WTC11 (cell line): ENCODE measurements around the gene GGA1. TPM values are rescaled to one million over a fixed set of nuclear protein-coding genes. Genes with fewer than 3 reads are reported as not detected.

ENCODE experiments used
- ATAC-seq: fragments of 200-7000 bp; cut with Tn5 transposase; 2 replicates; pipeline ENCODE4 v1.10.0; 2021; ENCODE audit warnings: mild to moderate bottlenecking, moderate library complexity
- CTCF ChIA-PET: fragments of 300-600 bp; sonication (Branson Sonifier 250); formaldehyde crosslinking; loops from one replicate; lab custom pipeline; 2021; ENCODE audit warnings: antibody characterized with exemption; lab: Charles Lee
- POLR2A ChIA-PET: fragments of 350-600 bp; sonication (Branson Sonifier 250); formaldehyde crosslinking; loops from one replicate; lab custom pipeline; 2021; ENCODE audit warnings: antibody characterized with exemption; lab: Charles Lee
- DNase-seq: peaks from one replicate; pipeline ENCODE4 v3.0.0; 2021; ENCODE audit warnings: low spot score
- H3K27ac Mint-ChIP-seq: 2 replicates; pipeline ENCODE4 v1.8.0; 2021; ENCODE audit warnings: mixed read lengths
- H3K27me3 Mint-ChIP-seq: 2 replicates; pipeline ENCODE4 v1.8.0; 2021; ENCODE audit warnings: low read depth, mild to moderate bottlenecking, moderate library complexity, mixed read lengths
- H3K36me3 Mint-ChIP-seq: 2 replicates; pipeline ENCODE4 v1.8.0; 2021; ENCODE audit warnings: mixed read lengths
- H3K4me1 Mint-ChIP-seq: 2 replicates; pipeline ENCODE4 v1.8.0; 2022; ENCODE audit warnings: mixed read lengths
- H3K4me3 Mint-ChIP-seq: 2 replicates; pipeline ENCODE4 v1.8.0; 2021; ENCODE audit warnings: mild to moderate bottlenecking, moderate library complexity, mixed read lengths
- H3K9me3 Mint-ChIP-seq: 2 replicates; pipeline ENCODE4 v1.8.0; 2021; ENCODE audit warnings: mixed read lengths
- ATF1 ChIP-seq: sonication (generic); formaldehyde crosslinking; IDR thresholded peaks from 2 replicates; pipeline ENCODE4 v1.8.1; 2023; ENCODE audit warnings: mild to moderate bottlenecking, moderate library complexity, missing genetic modification reagents
- FOXK1 ChIP-seq: sonication (generic); formaldehyde crosslinking; IDR thresholded peaks from 2 replicates; pipeline ENCODE4 v1.8.0; 2022; ENCODE audit warnings: mild to moderate bottlenecking, moderate library complexity, missing genetic modification reagents
- GABPB1 ChIP-seq: sonication (generic); formaldehyde crosslinking; IDR thresholded peaks from 2 replicates; pipeline ENCODE4 v1.8.1; 2023; ENCODE audit warnings: mild to moderate bottlenecking, missing genetic modification reagents
- MXD4 ChIP-seq: fragments of 250-450 bp; sonication (Bioruptor Pico); IDR thresholded peaks from 2 replicates; pipeline ENCODE4 v1.8.0; 2021; ENCODE audit warnings: mild to moderate bottlenecking, moderate library complexity, borderline replicate concordance
- SMAD4 ChIP-seq: sonication (generic); formaldehyde crosslinking; IDR thresholded peaks from 2 replicates; pipeline ENCODE4 v1.8.0; 2022; ENCODE audit warnings: mild to moderate bottlenecking, missing genetic modification reagents
- total RNA-seq: library from RNA; stranded (reverse); gene quantifications from 3 replicates; pipeline ENCODE4 v1.2.3, GENCODE V29; 2021
- TF ChIP-seq, protein P1 (sequence below): sonication (generic); formaldehyde crosslinking; IDR thresholded peaks from 2 replicates; pipeline ENCODE4 v1.8.1; 2023; ENCODE audit warnings: mild to moderate bottlenecking, missing genetic modification reagents, moderate library complexity
- TF ChIP-seq, protein P2 (sequence below): sonication (generic); formaldehyde crosslinking; IDR thresholded peaks from 2 replicates; pipeline ENCODE4 v1.8.1; 2022; ENCODE audit warnings: mild to moderate bottlenecking, moderate library complexity, missing genetic modification reagents
- TF ChIP-seq, protein P3 (sequence below): sonication (generic); formaldehyde crosslinking; IDR thresholded peaks from 2 replicates; pipeline ENCODE4 v1.8.1; 2023; ENCODE audit warnings: mild to moderate bottlenecking, missing genetic modification reagents
- TF ChIP-seq, protein P4 (sequence below): fragments of 200-600 bp; IDR thresholded peaks from 2 replicates; pipeline ENCODE4 v1.8.0; 2022; ENCODE audit warnings: antibody characterized with exemption
- TF ChIP-seq, protein P5 (sequence below): sonication (generic); formaldehyde crosslinking; IDR thresholded peaks from 2 replicates; pipeline ENCODE4 v1.8.1; 2022; ENCODE audit warnings: low read depth, mild to moderate bottlenecking, moderate library complexity, missing genetic modification reagents, borderline replicate concordance
- TF ChIP-seq, protein P6 (sequence below): sonication (generic); formaldehyde crosslinking; IDR thresholded peaks from 2 replicates; pipeline ENCODE4 v1.8.0; 2022; ENCODE audit warnings: mild to moderate bottlenecking, missing genetic modification reagents
- TF ChIP-seq, protein P7 (sequence below): sonication (generic); formaldehyde crosslinking; IDR thresholded peaks from 2 replicates; pipeline ENCODE4 v1.8.0; 2023; ENCODE audit warnings: missing genetic modification reagents
- TF ChIP-seq, protein P8 (sequence below): sonication (generic); formaldehyde crosslinking; IDR thresholded peaks from 2 replicates; pipeline ENCODE4 v1.8.1; 2022; ENCODE audit warnings: missing genetic modification reagents, borderline replicate concordance

Gene GGA1
- total RNA-seq, 1 experiment from 2014 or later: 66.3 TPM

DNA sequence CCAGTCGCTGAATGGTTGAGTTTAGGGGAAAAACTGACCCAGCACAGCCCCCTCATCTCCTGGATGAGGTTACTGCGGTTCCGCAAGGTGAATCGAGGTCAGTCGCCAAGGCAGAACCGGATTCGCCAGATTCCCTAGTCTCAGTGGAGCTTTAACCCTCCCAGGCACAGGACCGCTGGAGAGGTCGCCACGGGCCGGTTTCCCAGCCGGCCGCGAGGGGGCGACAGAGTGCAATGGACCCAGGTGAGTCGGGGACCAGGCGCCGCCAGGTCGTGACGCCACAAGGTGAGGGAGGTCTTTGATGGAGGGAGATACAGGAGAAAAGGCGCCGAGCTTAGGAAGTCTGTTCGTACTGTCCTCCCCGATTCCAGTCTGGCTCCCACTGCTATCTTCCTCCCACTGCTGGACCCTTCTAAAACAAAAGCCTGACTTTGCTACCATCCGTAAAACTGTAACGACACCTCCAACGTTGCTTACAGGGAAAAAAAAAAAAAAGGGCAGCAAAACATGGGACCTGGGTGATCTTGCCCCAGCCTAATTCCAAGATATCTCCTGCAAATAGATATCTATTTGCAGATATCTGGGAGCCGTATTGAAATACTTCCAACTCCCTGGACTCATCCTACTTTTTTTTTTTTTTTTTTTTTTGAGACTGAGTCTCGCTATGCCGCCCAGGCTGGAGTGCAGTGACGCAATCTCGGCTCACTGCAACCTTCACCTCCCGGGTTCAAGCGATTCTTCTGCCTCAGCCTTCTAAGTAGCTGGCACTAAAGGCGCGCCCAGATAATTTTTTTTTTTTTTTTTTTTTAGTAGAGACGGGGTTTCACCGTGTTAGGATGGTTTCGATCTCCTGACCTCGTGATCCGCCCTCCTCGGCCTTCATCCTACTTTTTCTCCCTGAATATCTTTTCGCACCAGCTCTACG lies 1.4 kb upstream of the GGA1 start (continued):
- TF ChIP-seq MXD4 (no peak), FOXK1 (CRISPR knock-in tag) (peak; percentile 65; the same call in 1 of the 2 replicates)
- TF ChIP-seq, protein P1, sequence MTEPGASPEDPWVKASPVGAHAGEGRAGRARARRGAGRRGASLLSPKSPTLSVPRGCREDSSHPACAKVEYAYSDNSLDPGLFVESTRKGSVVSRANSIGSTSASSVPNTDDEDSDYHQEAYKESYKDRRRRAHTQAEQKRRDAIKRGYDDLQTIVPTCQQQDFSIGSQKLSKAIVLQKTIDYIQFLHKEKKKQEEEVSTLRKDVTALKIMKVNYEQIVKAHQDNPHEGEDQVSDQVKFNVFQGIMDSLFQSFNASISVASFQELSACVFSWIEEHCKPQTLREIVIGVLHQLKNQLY: no peak
- TF ChIP-seq, protein P2, sequence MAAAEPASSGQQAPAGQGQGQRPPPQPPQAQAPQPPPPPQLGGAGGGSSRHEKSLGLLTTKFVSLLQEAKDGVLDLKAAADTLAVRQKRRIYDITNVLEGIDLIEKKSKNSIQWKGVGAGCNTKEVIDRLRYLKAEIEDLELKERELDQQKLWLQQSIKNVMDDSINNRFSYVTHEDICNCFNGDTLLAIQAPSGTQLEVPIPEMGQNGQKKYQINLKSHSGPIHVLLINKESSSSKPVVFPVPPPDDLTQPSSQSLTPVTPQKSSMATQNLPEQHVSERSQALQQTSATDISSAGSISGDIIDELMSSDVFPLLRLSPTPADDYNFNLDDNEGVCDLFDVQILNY (CRISPR knock-in tag): peak; percentile 47; the same call in 1 of the 2 replicates
- TF ChIP-seq, protein P3, sequence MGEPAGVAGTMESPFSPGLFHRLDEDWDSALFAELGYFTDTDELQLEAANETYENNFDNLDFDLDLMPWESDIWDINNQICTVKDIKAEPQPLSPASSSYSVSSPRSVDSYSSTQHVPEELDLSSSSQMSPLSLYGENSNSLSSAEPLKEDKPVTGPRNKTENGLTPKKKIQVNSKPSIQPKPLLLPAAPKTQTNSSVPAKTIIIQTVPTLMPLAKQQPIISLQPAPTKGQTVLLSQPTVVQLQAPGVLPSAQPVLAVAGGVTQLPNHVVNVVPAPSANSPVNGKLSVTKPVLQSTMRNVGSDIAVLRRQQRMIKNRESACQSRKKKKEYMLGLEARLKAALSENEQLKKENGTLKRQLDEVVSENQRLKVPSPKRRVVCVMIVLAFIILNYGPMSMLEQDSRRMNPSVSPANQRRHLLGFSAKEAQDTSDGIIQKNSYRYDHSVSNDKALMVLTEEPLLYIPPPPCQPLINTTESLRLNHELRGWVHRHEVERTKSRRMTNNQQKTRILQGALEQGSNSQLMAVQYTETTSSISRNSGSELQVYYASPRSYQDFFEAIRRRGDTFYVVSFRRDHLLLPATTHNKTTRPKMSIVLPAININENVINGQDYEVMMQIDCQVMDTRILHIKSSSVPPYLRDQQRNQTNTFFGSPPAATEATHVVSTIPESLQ: no peak
- TF ChIP-seq, protein P4, sequence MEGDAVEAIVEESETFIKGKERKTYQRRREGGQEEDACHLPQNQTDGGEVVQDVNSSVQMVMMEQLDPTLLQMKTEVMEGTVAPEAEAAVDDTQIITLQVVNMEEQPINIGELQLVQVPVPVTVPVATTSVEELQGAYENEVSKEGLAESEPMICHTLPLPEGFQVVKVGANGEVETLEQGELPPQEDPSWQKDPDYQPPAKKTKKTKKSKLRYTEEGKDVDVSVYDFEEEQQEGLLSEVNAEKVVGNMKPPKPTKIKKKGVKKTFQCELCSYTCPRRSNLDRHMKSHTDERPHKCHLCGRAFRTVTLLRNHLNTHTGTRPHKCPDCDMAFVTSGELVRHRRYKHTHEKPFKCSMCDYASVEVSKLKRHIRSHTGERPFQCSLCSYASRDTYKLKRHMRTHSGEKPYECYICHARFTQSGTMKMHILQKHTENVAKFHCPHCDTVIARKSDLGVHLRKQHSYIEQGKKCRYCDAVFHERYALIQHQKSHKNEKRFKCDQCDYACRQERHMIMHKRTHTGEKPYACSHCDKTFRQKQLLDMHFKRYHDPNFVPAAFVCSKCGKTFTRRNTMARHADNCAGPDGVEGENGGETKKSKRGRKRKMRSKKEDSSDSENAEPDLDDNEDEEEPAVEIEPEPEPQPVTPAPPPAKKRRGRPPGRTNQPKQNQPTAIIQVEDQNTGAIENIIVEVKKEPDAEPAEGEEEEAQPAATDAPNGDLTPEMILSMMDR: peak; percentile 97
- TF ChIP-seq, protein P5, sequence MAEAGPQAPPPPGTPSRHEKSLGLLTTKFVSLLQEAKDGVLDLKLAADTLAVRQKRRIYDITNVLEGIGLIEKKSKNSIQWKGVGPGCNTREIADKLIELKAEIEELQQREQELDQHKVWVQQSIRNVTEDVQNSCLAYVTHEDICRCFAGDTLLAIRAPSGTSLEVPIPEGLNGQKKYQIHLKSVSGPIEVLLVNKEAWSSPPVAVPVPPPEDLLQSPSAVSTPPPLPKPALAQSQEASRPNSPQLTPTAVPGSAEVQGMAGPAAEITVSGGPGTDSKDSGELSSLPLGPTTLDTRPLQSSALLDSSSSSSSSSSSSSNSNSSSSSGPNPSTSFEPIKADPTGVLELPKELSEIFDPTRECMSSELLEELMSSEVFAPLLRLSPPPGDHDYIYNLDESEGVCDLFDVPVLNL (CRISPR knock-in tag): no peak
- TF ChIP-seq, protein P6, sequence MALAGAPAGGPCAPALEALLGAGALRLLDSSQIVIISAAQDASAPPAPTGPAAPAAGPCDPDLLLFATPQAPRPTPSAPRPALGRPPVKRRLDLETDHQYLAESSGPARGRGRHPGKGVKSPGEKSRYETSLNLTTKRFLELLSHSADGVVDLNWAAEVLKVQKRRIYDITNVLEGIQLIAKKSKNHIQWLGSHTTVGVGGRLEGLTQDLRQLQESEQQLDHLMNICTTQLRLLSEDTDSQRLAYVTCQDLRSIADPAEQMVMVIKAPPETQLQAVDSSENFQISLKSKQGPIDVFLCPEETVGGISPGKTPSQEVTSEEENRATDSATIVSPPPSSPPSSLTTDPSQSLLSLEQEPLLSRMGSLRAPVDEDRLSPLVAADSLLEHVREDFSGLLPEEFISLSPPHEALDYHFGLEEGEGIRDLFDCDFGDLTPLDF (CRISPR knock-in tag): no peak

DNA sequence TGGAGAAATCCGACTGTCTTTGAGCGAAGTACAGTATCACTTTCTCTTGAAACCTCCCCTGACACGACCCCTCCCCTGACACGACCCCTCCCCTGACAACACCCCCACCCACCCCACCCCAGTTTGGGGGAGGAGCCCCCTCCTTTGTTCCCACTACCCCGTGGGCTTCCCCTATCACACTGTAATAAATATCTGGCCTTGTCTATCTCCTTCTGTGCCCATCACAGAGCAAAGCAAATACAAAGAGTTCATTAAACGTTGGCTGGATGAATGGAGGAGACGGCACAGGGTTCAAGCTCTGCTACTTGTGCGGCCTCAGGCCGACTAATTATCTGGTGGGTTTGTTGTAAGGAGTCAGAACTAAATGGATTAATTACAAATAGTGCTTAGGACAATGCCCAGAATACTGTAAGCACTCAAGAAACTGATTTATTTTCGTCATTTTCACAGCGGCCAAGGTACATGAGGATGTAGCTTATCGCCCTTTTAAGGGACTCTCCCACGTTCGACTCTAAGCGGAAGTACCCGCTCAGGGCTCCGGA lies 628 bp upstream of the GGA1 start:
- ATAC-seq: no peak
- no peak for DNase-seq
- Mint-ChIP-seq H3K27me3 (no peaks in the 10 kb centered on the region), H3K9me3 (no peaks in the 10 kb centered on the region), H3K4me3 (peak overlapping the region; percentile 73), H3K36me3 (no peaks in the 10 kb centered on the region), H3K4me1 (peaks cover 18% of the 10 kb centered on the region), H3K27ac (peak overlapping the region; percentile 98)
- TF ChIP-seq ATF1 (CRISPR knock-in tag) (no peak), GABPB1 (CRISPR knock-in tag) (no peak), SMAD4 (CRISPR knock-in tag) (no peak)
- TF ChIP-seq, protein P7, sequence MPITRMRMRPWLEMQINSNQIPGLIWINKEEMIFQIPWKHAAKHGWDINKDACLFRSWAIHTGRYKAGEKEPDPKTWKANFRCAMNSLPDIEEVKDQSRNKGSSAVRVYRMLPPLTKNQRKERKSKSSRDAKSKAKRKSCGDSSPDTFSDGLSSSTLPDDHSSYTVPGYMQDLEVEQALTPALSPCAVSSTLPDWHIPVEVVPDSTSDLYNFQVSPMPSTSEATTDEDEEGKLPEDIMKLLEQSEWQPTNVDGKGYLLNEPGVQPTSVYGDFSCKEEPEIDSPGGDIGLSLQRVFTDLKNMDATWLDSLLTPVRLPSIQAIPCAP: no peak
- TF ChIP-seq, protein P8, sequence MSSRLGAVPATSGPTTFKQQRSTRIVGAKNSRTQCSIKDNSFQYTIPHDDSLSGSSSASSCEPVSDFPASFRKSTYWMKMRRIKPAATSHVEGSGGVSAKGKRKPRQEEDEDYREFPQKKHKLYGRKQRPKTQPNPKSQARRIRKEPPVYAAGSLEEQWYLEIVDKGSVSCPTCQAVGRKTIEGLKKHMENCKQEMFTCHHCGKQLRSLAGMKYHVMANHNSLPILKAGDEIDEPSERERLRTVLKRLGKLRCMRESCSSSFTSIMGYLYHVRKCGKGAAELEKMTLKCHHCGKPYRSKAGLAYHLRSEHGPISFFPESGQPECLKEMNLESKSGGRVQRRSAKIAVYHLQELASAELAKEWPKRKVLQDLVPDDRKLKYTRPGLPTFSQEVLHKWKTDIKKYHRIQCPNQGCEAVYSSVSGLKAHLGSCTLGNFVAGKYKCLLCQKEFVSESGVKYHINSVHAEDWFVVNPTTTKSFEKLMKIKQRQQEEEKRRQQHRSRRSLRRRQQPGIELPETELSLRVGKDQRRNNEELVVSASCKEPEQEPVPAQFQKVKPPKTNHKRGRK (CRISPR knock-in tag): no peak
- ChIA-PET POLR2A (interaction anchor here (0.6 to 3.1 kb wide), 14 partner anchors 16 to 210 kb away, joined by 3 to 19 read pairs (median 5); partner anchors contain the start of genes NOL12, PDXP and TRIOBP), CTCF (interaction anchor here (0.6 to 4.6 kb wide), 35 partner anchors 12 to 490 kb away, joined by 3 to 99 read pairs (median 6); partner anchors contain the start of genes LGALS1, LGALS2, MFNG and NOL12)
